Naive thymus-derived CD4-positive, alpha-beta T cell (primary cell): ENCODE measurements around the gene PRDM16. TPM values are rescaled to one million over a fixed set of nuclear protein-coding genes. Genes with fewer than 3 reads are reported as not detected.

Experiments used
- ATAC-seq: fragments of 150-1000 bp; cut with Tn5 transposase; 2 replicates; pipeline ENCODE4 v1.10.0; 2021; ENCODE audit warnings: mild to moderate bottlenecking, moderate library complexity
- CTCF ChIA-PET: fragments of 350-600 bp; sonication (Branson Sonifier 250); formaldehyde crosslinking; loops from one replicate; lab custom pipeline; 2021; ENCODE audit warnings: antibody characterized with exemption; lab: Charles Lee
- POLR2A ChIA-PET: fragments of 350-600 bp; sonication (Branson Sonifier 250); formaldehyde crosslinking; loops from one replicate; lab custom pipeline; 2021; ENCODE audit warnings: antibody characterized with exemption, inconsistent platforms; lab: Charles Lee
- DNase-seq, 9 donors: peaks; one replicate each; pipeline versions ENCODE4 v3.0.0 to v3.0.0-alpha.2; 2020 to 2022; ENCODE audit warnings: mixed read lengths in 1 of 9
- H3K27ac ChIP-seq: one replicate; pipeline ENCODE4 v1.7.0; 2013; ENCODE audit warnings: mild to moderate bottlenecking, low read depth, low read length, moderate library complexity
- H3K27me3 ChIP-seq, 2 donors: one replicate each; pipeline ENCODE4 v1.7.0; 2013; ENCODE audit warnings: low read length in 2 of 2, mild to moderate bottlenecking in 2 of 2, moderate library complexity in 2 of 2; ENCODE audit not compliant: control insufficient read depth in 2 of 2, insufficient read depth in 2 of 2
- H3K36me3 ChIP-seq, 3 experiments: 1 replicate in 2 of 3; 2 replicates in 1 of 3; pipeline ENCODE4 v1.7.0; 2013; ENCODE audit warnings: low read length in 3 of 3, mild to moderate bottlenecking in 3 of 3, moderate library complexity in 1 of 3; ENCODE audit not compliant: insufficient read depth in 3 of 3, control insufficient read depth in 2 of 3
- H3K4me1 ChIP-seq, 2 donors: one replicate each; pipeline ENCODE4 v1.7.0; 2013; ENCODE audit warnings: low read length in 2 of 2, mild to moderate bottlenecking in 2 of 2, moderate library complexity in 1 of 2; ENCODE audit not compliant: control insufficient read depth in 2 of 2, insufficient read depth in 2 of 2
- H3K4me3 ChIP-seq: 2 replicates; pipeline ENCODE4 v1.7.0; 2013; ENCODE audit warnings: mild to moderate bottlenecking, low read length
- H3K9me3 ChIP-seq, 3 experiments: 1 replicate in 2 of 3; 2 replicates in 1 of 3; pipeline ENCODE4 v1.7.0; 2013; ENCODE audit warnings: low read length in 3 of 3; ENCODE audit not compliant: control insufficient read depth in 2 of 3
- H3K27ac Mint-ChIP-seq, 9 donors: one replicate each; pipeline ENCODE4 v1.8.0; 2020 to 2022; ENCODE audit warnings: mixed read lengths in 9 of 9, mild to moderate bottlenecking in 8 of 9, moderate library complexity in 5 of 9, inconsistent platforms in 2 of 9
- H3K27me3 Mint-ChIP-seq, 5 donors: one replicate each; pipeline ENCODE4 v1.8.0; 2021 to 2022; ENCODE audit warnings: mixed read lengths in 5 of 5, mild to moderate bottlenecking in 1 of 5
- H3K36me3 Mint-ChIP-seq, 5 donors: one replicate each; pipeline ENCODE4 v1.8.0; 2020 to 2022; ENCODE audit warnings: mixed read lengths in 5 of 5, mild to moderate bottlenecking in 3 of 5, inconsistent platforms in 1 of 5
- H3K4me1 Mint-ChIP-seq, 7 donors: one replicate each; pipeline ENCODE4 v1.8.0; 2020 to 2022; ENCODE audit warnings: mixed read lengths in 7 of 7, mild to moderate bottlenecking in 3 of 7, inconsistent platforms in 1 of 7
- H3K4me3 Mint-ChIP-seq, 10 donors: one replicate each; pipeline ENCODE4 v1.8.0; 2020 to 2022; ENCODE audit warnings: mild to moderate bottlenecking in 10 of 10, mixed read lengths in 10 of 10, moderate library complexity in 6 of 10, inconsistent platforms in 2 of 10
- H3K9me3 Mint-ChIP-seq, 11 donors: one replicate each; pipeline ENCODE4 v1.8.0; 2020 to 2022; ENCODE audit warnings: mixed read lengths in 11 of 11, mild to moderate bottlenecking in 4 of 11, inconsistent platforms in 1 of 11, moderate library complexity in 1 of 11
- intact Hi-C, 2 donors: fragments of 100-400 bp; cut with micrococcal nuclease; formaldehyde crosslinking; loops; one replicate each; pipeline ENCODE4 v1.15.1; 2023
- polyA plus RNA-seq, 2 donors: library from polyadenylated mRNA; unstranded; fragments of 300-500 nt; fragmentation: Illumina TruSeq; gene quantifications; one replicate each; pipeline ENCODE4 v1.2.3, GENCODE V29; 2021
- total RNA-seq, 6 experiments: library from RNA in 5 of 6; stranded (reverse) in 5 of 6; gene quantifications; 1 replicate in 5 of 6; 2 replicates in 1 of 6; pipeline ENCODE4 v1.2.3 and lab custom pipeline; 2021 to 2026

The PRDM16 gene
- total and polyA plus RNA-seq, 7 experiments from 2014 or later, result 0.05 to 0.61 (median 0.36) TPM; not detected in 2

DNA sequence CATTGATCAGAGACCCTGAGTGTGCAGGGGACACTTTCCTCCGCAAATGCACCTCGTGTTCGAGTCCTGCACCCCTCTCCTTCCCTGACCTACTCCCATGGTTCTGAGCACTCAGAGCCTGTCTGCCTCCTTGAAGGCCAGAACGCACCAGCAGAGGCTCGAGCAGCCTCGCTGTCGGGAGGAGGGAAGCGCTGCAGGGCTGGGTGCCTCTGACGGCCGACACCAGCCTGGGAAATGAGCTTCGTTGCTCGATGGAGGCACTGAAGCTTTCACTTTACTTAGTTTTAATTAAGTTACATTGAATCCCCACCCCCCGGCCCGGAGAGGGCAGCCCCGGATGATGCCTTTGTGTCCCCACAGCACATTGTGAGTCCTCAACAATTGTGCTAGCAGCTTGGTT is 229.2 kb downstream of the PRDM16 start:
- H3K36me3 ChIP-seq, result no peaks in the 10 kb centered on the region
- H3K27me3 Mint-ChIP-seq, result peaks cover 0 to 4% (median 0%) of the 10 kb centered on the region in 5 donors
- DNase-seq, result no peak
- ATAC-seq, result no peak
- POLR2A ChIA-PET, result no interaction called here
- H3K4me3 ChIP-seq, result no peak overlapping the region
- no peak overlapping the region for H3K27ac ChIP-seq
- intact Hi-C loops, result no loop called here
- CTCF ChIA-PET, result interaction anchor here (1.0 kb wide), 1 partner anchor 41 kb away, joined by 3 read pairs; no protein-coding TSS in a partner anchor
- H3K4me3 Mint-ChIP-seq, result peak overlapping the region in 1 of 10 donors; percentile 38
- H3K4me1 Mint-ChIP-seq, result no peaks in the 10 kb centered on the region
- no peaks in the 10 kb centered on the region for H3K9me3 ChIP-seq
- H3K27ac Mint-ChIP-seq, result no peak overlapping the region
- H3K27me3 ChIP-seq, result no peaks in the 10 kb centered on the region
- H3K4me1 ChIP-seq, result no peaks in the 10 kb centered on the region
- peaks cover 0 to 2% (median 0%) of the 10 kb centered on the region in 11 donors for H3K9me3 Mint-ChIP-seq
- H3K36me3 Mint-ChIP-seq, result no peaks in the 10 kb centered on the region

DNA sequence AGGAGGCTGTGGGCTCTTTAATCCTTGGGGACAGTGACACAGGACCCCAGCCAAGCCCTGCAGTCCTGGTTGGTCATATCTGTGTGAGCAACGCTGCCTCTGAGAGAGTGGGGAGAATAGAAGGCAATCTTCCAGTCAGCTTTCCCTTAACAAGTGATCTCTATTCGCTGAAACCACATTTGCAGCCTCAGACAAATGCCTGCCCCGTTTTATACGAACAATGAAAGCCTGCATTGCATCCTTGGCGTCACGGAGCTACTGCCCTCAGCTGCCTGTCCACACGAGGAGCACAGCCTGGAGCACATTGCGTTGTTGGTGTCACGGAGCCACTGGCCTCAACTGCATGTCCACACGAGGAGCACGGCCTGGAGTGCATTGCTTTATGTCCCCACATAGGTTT is 235.2 kb downstream of the PRDM16 start:
- H3K4me1 Mint-ChIP-seq, result no peaks in the 10 kb centered on the region
- Histone ChIP-seq H3K4me1 (no peaks in the 10 kb centered on the region), H3K27me3 (no peaks in the 10 kb centered on the region), H3K36me3 (no peaks in the 10 kb centered on the region), H3K4me3 (no peak overlapping the region), H3K9me3 (no peaks in the 10 kb centered on the region), H3K27ac (no peak overlapping the region)
- H3K27ac Mint-ChIP-seq, result no peak overlapping the region
- H3K9me3 Mint-ChIP-seq, result peaks cover 0 to 2% (median 0%) of the 10 kb centered on the region in 11 donors
- peaks cover 0 to 21% (median 2%) of the 10 kb centered on the region in 5 donors for H3K27me3 Mint-ChIP-seq
- ATAC-seq, result no peak
- H3K4me3 Mint-ChIP-seq, result no peak overlapping the region
- ChIA-PET CTCF (no interaction called here), POLR2A (no interaction called here)
- intact Hi-C loops, result no loop called here
- no peaks in the 10 kb centered on the region for H3K36me3 Mint-ChIP-seq
- DNase-seq, result no peak

DNA sequence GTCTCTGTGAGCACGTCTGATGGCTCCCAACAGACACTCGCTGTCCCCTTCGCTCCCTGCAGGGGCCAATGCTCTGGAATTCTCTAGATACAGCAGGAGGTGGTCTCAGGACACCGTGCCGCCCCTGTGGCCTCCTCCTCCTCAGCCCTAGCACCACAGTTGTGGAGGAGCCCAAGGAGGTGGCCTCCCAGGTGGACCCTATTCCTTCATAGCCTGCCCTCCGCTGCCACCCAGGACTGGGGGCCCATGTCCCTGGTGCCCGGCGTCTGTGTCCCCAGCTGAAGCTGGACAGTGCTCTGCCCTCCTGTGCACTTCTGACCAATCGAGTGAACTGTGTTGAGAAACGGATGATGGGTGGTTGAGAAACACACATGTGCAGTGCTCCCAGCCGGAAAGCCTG is 235.7 kb downstream of the PRDM16 start:
- Mint-ChIP-seq H3K9me3 (peaks cover 0 to 2% (median 0%) of the 10 kb centered on the region in 11 donors), H3K4me1 (no peaks in the 10 kb centered on the region), H3K36me3 (no peaks in the 10 kb centered on the region), H3K27ac (no peak overlapping the region), H3K27me3 (peaks cover 0 to 26% (median 5%) of the 10 kb centered on the region in 5 donors), H3K4me3 (no peak overlapping the region)
- no peak overlapping the region for H3K4me3 ChIP-seq
- DNase-seq (no peak), ATAC-seq (no peak)
- no peaks in the 10 kb centered on the region for H3K27me3 ChIP-seq
- no peaks in the 10 kb centered on the region for H3K4me1 ChIP-seq
- intact Hi-C loops, result no loop called here
- no peaks in the 10 kb centered on the region for H3K36me3 ChIP-seq
- ChIA-PET CTCF (no interaction called here), POLR2A (no interaction called here)
- H3K27ac ChIP-seq, result no peak overlapping the region
- H3K9me3 ChIP-seq, result no peaks in the 10 kb centered on the region

DNA sequence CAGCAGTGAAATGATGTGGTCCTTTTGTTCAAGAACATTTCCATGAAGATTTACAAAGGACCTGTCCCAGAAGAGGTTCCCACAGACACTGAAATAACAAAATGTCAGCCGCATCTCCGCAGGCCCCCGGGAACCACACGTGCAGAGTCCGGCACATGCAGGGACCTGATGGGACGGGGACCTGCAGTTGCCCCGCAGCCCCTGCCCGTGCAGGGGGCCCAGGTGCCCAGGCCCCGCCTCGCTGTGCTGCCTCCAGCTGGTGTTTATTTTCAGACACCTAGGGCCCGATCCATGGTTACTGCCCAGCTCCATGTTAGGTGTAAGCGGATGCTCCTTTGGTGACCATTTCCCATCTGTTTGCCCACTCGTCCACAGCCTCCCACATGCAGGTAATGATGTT is 236.2 kb downstream of the PRDM16 start:
- DNase-seq, result no peak
- intact Hi-C loops, result no loop called here
- Mint-ChIP-seq H3K27ac (no peak overlapping the region), H3K36me3 (no peaks in the 10 kb centered on the region), H3K4me1 (no peaks in the 10 kb centered on the region), H3K9me3 (peaks cover 0 to 2% (median 0%) of the 10 kb centered on the region in 11 donors), H3K4me3 (no peak overlapping the region), H3K27me3 (peaks cover 0 to 30% (median 8%) of the 10 kb centered on the region in 5 donors)
- Histone ChIP-seq H3K27me3 (no peaks in the 10 kb centered on the region), H3K4me3 (no peak overlapping the region), H3K9me3 (no peaks in the 10 kb centered on the region), H3K27ac (no peak overlapping the region), H3K36me3 (no peaks in the 10 kb centered on the region), H3K4me1 (no peaks in the 10 kb centered on the region)
- ChIA-PET POLR2A (no interaction called here), CTCF (no interaction called here)
- ATAC-seq, result no peak

DNA sequence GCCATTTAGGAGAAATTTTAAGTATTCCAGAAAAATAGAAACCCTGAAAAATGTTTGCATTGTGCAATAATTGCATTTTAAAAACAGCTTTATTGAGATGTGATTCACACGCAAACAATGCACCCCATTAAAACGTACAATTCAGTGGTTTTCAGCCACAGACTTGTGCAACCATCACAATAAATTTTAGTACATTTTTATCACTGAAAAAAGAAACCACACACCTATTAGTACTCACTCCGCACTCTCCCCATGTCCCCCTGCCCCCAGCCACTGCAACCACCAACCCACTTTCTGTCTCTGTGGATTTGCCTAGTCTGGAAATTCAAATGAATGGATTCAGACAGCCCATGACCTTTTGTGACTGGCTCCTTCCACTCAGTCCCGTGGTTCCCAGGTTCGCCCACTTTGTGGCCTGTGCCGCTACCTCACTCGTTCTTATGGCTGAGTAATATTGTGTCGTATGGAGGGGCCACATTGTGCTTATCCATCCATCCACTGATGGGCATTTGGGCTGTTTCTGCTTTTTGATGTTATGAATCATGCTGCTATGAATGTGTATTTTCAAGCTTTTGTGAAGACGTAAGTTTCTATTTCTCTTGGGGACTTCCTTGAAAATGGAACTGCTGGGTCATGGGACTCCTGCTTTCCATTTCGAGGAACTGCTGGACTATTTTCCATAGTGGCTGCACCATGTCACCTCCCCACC is 237.7 kb downstream of the PRDM16 start:
- H3K27me3 ChIP-seq, result no peaks in the 10 kb centered on the region
- H3K4me1 ChIP-seq, result no peaks in the 10 kb centered on the region
- no peak overlapping the region for H3K4me3 ChIP-seq
- ChIA-PET CTCF (no interaction called here), POLR2A (no interaction called here)
- Mint-ChIP-seq H3K4me1 (peaks cover 0 to 3% (median 0%) of the 10 kb centered on the region in 7 donors), H3K27me3 (peaks cover 0 to 46% (median 16%) of the 10 kb centered on the region in 5 donors), H3K27ac (no peak overlapping the region), H3K9me3 (peaks cover 0 to 2% (median 0%) of the 10 kb centered on the region in 11 donors), H3K4me3 (no peak overlapping the region), H3K36me3 (no peaks in the 10 kb centered on the region)
- no peak overlapping the region for H3K27ac ChIP-seq
- DNase-seq (no peak), ATAC-seq (no peak)
- intact Hi-C loops, result no loop called here
- H3K9me3 ChIP-seq, result no peaks in the 10 kb centered on the region
- H3K36me3 ChIP-seq, result no peaks in the 10 kb centered on the region

DNA sequence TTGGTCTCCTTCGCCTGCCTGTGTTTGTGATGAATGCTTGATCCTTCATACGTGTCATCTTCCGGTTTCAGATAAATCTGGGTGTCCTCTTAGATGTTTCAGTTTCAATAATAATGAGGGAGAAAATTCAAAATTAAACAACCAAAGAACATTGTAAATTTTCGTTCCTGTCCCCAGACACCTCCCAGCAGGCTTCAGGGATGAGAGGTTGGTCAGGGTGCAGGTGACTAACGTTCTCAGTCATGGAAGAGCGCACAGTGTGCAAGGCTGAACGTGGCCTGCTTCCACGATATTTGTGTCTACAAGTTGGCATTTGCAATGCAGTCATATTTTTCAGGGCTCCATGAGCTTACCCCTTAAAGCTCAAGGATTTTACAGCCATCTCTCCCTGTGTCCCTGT is 238.4 kb downstream of the PRDM16 start:
- Mint-ChIP-seq H3K4me1 (peaks cover 0 to 3% (median 0%) of the 10 kb centered on the region in 7 donors), H3K27me3 (peaks cover 0 to 47% (median 16%) of the 10 kb centered on the region in 5 donors), H3K4me3 (no peak overlapping the region), H3K36me3 (no peaks in the 10 kb centered on the region), H3K27ac (peak overlapping the region in 1 of 9 donors; percentile 36), H3K9me3 (peaks cover 0 to 2% (median 0%) of the 10 kb centered on the region in 11 donors)
- intact Hi-C loops, result no loop called here
- no peaks in the 10 kb centered on the region for H3K36me3 ChIP-seq
- POLR2A ChIA-PET, result no interaction called here
- ATAC-seq, result no peak
- no peaks in the 10 kb centered on the region for H3K4me1 ChIP-seq
- no peaks in the 10 kb centered on the region for H3K9me3 ChIP-seq
- CTCF ChIA-PET, result no interaction called here
- DNase-seq, result no peak
- H3K27me3 ChIP-seq, result no peaks in the 10 kb centered on the region
- H3K4me3 ChIP-seq, result no peak overlapping the region
- no peak overlapping the region for H3K27ac ChIP-seq

DNA sequence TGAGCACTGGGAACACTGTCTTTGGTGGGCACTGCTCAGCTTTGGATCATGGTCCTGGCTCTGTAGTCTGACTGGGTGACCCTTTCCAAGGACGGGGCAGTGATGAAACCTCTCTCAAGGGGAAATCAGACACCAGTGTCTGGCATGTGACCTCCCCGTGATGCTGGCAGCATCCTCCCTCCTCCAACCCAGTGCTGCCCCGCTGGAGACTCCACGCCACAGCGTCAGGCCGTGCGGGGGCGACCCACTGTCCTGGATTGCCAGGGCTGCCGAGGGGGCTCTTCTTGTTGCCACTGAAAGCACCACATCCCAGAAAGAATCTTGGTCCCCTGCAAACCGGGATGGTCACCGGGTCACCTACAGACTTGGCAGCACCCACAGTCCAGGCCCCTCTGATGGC is 239.1 kb downstream of the PRDM16 start:
- no peaks in the 10 kb centered on the region for H3K36me3 ChIP-seq
- H3K27me3 ChIP-seq, result no peaks in the 10 kb centered on the region
- H3K9me3 Mint-ChIP-seq, result peaks cover 0 to 2% (median 0%) of the 10 kb centered on the region in 11 donors
- ATAC-seq (no peak), DNase-seq (no peak)
- ChIA-PET POLR2A (no interaction called here), CTCF (no interaction called here)
- intact Hi-C loops, result no loop called here
- H3K4me1 Mint-ChIP-seq, result peaks cover 0 to 5% (median 0%) of the 10 kb centered on the region in 7 donors
- no peak overlapping the region for H3K4me3 Mint-ChIP-seq
- H3K27me3 Mint-ChIP-seq, result peaks cover 0 to 54% (median 22%) of the 10 kb centered on the region in 5 donors
- H3K9me3 ChIP-seq, result no peaks in the 10 kb centered on the region
- H3K36me3 Mint-ChIP-seq, result no peaks in the 10 kb centered on the region
- no peaks in the 10 kb centered on the region for H3K4me1 ChIP-seq
- H3K27ac Mint-ChIP-seq, result no peak overlapping the region
- H3K4me3 ChIP-seq, result no peak overlapping the region
- H3K27ac ChIP-seq, result no peak overlapping the region
